DMS114 treated with DMSO at 0.1 percent for 48 hours (cell line): Measurements from ENCODE around the gene CYP1B1.
"Not testable (repeated sequence)": the region's sequence is repeated elsewhere in the genome, so short reads cannot be mapped to it uniquely, and the experiment has no call there.

Experiments used
- DNase-seq: peaks from one replicate; lab custom pipeline; 2025; ENCODE audit not compliant: unreplicated experiment; lab: John Stamatoyannopoulos, UW

The CYP1B1 gene

DNA sequence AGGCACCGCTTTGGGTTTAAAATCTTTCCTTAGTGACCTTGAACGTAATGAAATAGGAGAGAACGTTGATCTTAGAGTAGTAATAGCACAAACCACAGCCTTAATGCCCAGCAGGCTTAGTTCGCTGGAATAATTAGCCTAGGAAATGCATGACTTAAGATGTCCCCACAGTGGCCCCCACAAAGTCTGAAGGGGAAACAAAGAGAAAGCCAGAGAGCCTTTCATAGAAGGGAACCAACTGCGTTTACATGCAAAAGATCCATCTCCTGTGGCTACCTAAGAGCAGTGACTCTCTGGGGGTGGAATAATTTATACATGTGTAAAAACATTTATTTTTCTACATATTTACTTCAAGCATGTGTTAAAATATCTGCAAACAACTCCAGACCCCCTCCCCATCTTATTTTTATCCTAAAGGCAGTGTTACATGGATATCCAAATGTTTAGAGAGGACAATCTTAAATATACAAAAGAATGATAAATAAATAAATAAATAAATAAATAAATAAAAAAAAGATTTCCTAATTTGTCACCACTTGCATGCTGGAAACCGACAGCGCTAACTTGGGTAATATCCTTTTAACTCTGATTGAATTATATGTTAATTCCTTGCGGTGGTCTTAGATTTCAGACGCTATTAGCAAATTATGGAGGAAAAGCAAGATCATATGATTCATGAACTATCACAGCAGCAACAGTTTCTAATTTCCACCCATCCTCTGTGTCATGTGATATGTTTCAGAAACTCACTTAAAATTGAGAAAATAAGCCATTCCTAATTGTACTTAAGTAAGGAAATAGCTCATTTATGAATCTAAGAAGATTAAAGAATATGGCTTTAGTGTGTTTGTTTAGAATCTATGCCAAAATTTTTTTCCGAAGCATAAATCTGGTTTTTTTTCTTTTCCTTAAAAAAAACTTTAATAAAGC, 23.4 kb upstream of the CYP1B1 start:
- DNase-seq, result no peak

DNA sequence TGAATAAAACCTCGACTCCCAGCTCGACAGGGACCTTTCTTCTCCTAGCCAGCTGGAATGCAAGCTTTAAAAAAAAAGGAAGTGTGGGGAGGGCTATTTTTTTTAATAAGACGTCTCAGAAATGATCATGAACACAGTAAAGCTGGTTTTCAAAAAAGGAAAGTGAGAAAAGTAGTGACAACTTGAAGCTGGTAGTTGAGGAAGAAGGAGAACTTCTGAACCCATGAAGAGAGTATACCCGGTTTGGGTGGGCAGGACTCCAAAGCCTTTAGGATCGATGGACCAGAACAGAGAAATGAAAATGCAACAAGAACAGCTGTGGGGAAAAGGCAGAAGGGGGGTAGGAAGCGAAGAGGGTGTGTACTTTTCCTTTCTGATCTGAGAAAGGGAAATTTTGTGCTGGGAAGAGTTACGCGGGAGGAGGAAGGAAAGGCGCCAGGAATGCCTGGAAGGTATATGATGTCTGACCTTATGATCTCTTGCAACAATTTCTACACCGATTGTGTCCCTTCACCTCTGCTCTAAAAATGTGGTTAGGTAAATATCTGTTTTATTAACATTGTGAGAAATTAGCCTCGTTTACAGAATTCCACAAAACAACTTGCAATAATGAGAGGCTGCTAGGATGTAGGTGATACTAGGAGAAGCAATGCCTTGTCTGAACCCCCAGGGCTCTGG, 22.6 kb upstream of the CYP1B1 start:
- no peak for DNase-seq

GRCh38 chr2:38097988-38098385, 22.0 kb upstream of the CYP1B1 start:
- DNase-seq, result no peak

DNA sequence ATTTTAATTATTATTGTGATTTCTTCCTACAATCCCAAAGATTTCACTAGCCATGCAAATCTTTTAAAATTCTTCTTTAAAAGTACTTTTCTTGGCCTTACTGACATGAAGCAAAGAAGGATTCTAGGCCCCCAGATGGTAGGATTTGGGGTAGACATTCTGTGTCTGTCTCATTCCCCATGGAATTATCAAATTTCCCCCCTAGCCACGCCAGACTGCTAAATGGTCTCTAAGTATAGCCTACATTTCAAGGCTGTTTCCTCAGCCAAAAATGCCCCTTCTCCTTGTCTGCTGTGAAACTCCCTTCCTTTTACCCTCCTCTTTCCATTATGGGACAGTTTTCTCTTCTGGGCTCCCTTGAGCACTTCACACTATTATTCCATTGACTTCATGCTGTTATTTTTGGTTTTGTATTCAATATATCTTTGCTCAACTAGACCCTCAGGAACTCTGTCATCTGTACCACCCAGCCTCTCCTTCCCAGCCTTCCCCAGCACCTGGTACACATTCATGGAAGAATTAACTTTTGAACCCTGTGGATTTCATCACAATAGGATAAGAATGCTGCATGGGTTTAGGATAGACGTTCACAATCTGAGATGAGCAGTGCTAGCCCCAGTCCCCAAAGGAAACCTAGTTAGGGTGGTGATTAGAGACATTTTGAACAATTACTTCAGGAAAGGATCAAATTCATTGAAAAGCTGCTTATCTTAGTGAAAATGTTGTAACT, 21.5 kb upstream of the CYP1B1 start:
- no peak for DNase-seq

GRCh38 chr2:38095996-38096861, 20.3 kb upstream of the CYP1B1 start:
- no peak for DNase-seq

DNA sequence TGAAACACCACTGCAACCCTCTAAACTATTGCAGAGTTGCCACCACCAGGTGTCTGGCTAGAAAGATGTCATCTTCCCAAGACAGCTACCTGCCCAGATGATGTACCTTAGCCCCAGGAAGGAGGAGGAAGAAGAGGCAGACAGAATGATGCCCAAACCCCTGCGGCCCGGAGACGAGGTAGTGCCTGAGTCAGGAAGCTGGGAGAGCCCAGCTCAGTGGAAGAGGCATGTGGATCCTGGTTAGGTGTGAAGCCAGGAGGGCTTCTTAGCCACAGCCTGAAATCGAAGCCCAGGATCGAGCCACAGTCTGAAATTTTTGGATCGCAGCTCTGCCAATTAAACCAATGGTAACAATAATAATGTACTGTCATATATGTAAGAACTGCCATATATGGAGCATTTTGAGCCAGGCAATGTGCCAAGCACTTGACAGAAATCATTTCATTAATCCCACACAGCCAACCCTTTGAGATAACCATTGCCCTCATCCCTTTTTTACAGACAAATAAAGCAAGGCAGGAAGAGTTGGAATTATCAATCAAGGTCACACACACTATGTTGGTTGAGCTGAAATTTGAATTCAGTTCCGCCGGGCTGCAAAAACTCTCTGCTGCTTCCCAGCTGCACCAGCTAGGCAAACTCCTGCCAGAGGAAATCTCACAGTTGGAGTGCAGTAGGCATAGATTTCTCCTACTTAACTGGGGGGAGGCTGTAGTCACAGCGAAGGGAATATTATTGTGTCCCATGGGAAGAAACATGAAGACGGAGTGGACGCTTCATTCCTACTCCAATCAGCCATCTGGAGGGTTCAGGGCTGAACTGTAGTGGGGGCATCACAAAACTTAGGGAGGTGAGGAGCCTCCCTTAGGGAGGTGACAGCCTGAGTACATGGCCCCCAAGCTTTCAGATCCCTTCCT, 19.4 kb upstream of the CYP1B1 start:
- no peak for DNase-seq

GRCh38 chr2:38093527-38094165, 17.7 kb upstream of the CYP1B1 start:
- DNase-seq, result no peak

GRCh38 chr2:38092196-38092902, 16.4 kb upstream of the CYP1B1 start:
- no peak for DNase-seq

- no peak for DNase-seq
Measured at GRCh38 chr2:38091760-38092159, 15.8 kb upstream of the CYP1B1 start.

DNA sequence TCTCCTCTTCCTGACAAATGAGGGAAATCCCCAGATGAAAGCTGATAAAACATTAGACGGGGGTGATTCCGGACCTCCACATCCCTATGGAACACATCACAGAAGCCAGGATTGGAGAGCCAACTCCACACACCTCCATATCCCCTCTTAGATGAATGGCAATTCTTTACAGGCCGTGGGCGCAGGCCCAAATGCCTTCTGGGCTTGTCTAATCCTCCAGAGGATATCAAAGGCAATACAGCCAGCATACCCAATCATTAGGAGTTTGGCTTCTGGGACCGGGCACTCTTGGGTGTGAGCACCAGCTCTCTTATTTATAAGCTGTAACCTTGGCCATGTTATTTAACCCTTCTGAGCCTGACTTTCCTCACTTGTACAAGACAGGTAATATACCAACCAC, 15.0 kb upstream of the CYP1B1 start:
- no peak for DNase-seq

GRCh38 chr2:38090212-38090611, 14.3 kb upstream of the CYP1B1 start:
- not testable (repeated sequence) for DNase-seq

- not testable (repeated sequence) for DNase-seq
Measured at GRCh38 chr2:38085998-38086698, 10.2 kb upstream of the CYP1B1 start.

- DNase-seq, result not testable (repeated sequence)
Measured at GRCh38 chr2:38084556-38084955, 8.6 kb upstream of the CYP1B1 start.

- not testable (repeated sequence) for DNase-seq
Measured at GRCh38 chr2:38082727-38083126, 6.8 kb upstream of the CYP1B1 start.

GRCh38 chr2:38080346-38080745, 4.4 kb upstream of the CYP1B1 start:
- no peak for DNase-seq

DNA sequence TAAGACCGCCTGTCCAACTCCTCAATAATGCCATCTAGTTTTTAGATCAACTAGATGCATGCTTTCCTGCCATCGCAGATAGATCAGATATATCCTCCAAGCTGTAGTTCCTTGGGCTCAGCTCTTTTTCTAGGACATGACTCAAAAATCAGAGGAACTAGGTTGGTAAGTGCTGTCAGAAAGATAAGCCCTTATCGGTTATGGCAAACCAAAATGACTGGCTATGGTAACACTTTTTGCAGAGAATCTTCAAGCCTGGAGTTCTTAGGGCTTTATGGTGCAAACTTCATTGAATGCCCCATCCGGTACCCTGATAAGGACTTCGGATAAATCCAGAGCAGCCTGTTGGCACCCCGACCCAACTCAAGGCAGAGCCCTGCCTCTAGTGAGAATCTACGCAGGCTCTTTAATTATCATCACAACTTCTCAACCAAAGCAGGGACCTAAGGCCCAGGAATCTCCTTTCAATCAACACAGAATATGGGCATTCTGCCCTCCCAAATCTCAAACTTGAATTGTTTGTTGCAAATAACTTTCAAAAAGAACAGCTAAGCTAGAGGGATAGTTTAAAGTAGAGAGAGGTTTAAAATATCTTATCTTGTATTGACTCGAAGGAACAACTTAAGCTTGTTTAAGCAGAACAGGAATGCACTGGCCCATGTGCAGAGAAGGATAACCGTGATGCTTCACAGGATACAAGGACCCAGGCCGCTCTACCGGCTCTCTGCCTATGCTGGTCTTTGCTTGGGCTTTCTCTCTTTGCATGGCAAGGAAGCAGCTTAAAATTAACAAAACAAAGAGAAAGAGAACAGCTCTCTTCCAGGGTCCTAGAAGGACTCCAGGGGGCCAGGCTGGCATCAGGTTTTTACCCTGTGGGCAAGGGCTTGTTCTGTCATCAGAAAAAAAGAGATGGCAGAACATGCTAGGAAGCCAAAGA, 3.4 kb upstream of the CYP1B1 start:
- no peak for DNase-seq

- no peak for DNase-seq
Measured at GRCh38 chr2:38077431-38077769, 1.4 kb upstream of the CYP1B1 start.
